ENCODE measurements around the gene GPR78.

GRCh38 chr4:8596891-8597290 is 16.7 kb downstream of the GPR78 start:
- TF ChIP-seq, protein P1, sequence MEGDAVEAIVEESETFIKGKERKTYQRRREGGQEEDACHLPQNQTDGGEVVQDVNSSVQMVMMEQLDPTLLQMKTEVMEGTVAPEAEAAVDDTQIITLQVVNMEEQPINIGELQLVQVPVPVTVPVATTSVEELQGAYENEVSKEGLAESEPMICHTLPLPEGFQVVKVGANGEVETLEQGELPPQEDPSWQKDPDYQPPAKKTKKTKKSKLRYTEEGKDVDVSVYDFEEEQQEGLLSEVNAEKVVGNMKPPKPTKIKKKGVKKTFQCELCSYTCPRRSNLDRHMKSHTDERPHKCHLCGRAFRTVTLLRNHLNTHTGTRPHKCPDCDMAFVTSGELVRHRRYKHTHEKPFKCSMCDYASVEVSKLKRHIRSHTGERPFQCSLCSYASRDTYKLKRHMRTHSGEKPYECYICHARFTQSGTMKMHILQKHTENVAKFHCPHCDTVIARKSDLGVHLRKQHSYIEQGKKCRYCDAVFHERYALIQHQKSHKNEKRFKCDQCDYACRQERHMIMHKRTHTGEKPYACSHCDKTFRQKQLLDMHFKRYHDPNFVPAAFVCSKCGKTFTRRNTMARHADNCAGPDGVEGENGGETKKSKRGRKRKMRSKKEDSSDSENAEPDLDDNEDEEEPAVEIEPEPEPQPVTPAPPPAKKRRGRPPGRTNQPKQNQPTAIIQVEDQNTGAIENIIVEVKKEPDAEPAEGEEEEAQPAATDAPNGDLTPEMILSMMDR (IDR thresholded peaks at IDR 0.05) = no peak
- TF ChIP-seq ZFX (IDR thresholded peaks at IDR 0.05; ENCODE audit: borderline replicate concordance) = no peak

All from 22Rv1 (cell line).